NCI-H128 (cell line): Measurements from ENCODE around the gene HES4.
"Not testable (repeated sequence)": the region's sequence is repeated elsewhere in the genome, so short reads cannot be mapped to it uniquely, and the experiment has no call there.

Source experiments
- DNase-seq: peaks from one replicate; lab custom pipeline; 2025; ENCODE audit not compliant: unreplicated experiment; lab: John Stamatoyannopoulos, UW

Gene HES4

GRCh38 chr1:1000357-1001056, 610 bp upstream of the HES4 start:
- no peak for DNase-seq

GRCh38 chr1:998995-999724, 737 bp downstream of the HES4 start:
- no peak for DNase-seq

- DNase-seq, result no peak
These were observed 1.2 kb downstream of the HES4 start for GRCh38 chr1:998745-998994.

GRCh38 chr1:997993-998744, 1.7 kb downstream of the HES4 start:
- no peak for DNase-seq

- DNase-seq, result no peak
These were observed 2.2 kb downstream of the HES4 start for GRCh38 chr1:997713-997992.

- DNase-seq, result no peak
These were observed 2.8 kb downstream of the HES4 start for GRCh38 chr1:996851-997712.

- no peak for DNase-seq
These were observed 3.9 kb downstream of the HES4 start for GRCh38 chr1:995665-996633.

GRCh38 chr1:994546-994945, 5.4 kb downstream of the HES4 start:
- DNase-seq, result not testable (repeated sequence)

- no peak for DNase-seq
These were observed 6.4 kb downstream of the HES4 start for GRCh38 chr1:993379-993995.

- DNase-seq, result no peak
These were observed 7.5 kb downstream of the HES4 start for GRCh38 chr1:992362-992761.

- no peak for DNase-seq
These were observed 8.0 kb downstream of the HES4 start for GRCh38 chr1:991895-992294.

GRCh38 chr1:991275-991674, 8.6 kb downstream of the HES4 start:
- DNase-seq, result not testable (repeated sequence)

GRCh38 chr1:988061-988460, 11.8 kb downstream of the HES4 start:
- DNase-seq, result not testable (repeated sequence)

GRCh38 chr1:985126-985525, 14.8 kb downstream of the HES4 start:
- no peak for DNase-seq

GRCh38 chr1:984476-984814, 15.5 kb downstream of the HES4 start:
- DNase-seq, result no peak

GRCh38 chr1:983798-984475, 16.0 kb downstream of the HES4 start:
- no peak for DNase-seq

GRCh38 chr1:982765-983436, 17.0 kb downstream of the HES4 start:
- DNase-seq, result no peak

- no peak for DNase-seq
These were observed 17.8 kb downstream of the HES4 start, which contains the start of gene PERM1 for GRCh38 chr1:981955-982558. TSS of gene PERM1 (minus strand) at chr1:982093. CDS start at chr1:981029, 1,064 bp downstream.
